Keratinocyte (primary cell): Measurements from ENCODE around the gene NNAT. TPM values are rescaled to one million over a fixed set of nuclear protein-coding genes. Genes with fewer than 3 reads are reported as not detected.

Source experiments
- DNase-seq: peaks from one replicate; pipeline ENCODE4 v3.0.0-alpha.2; 2011; ENCODE audit warnings: low read depth, missing footprints, low spot score
- FAIRE-seq: peaks from 2 replicates; lab custom pipeline; 2011; peaks lifted over from hg19 to GRCh38; lab: Jason Lieb, UNC
- H2AFZ ChIP-seq: 2 replicates; pipeline ENCODE4 v1.6.0; 2012; ENCODE audit warnings: low read length, control low read depth, inconsistent platforms; ENCODE audit not compliant: control insufficient read depth
- H3K27ac ChIP-seq: 2 replicates; pipeline ENCODE4 v1.5.1; 2011; ENCODE audit warnings: low read length; ENCODE audit not compliant: control insufficient read depth, insufficient read depth
- H3K27me3 ChIP-seq: 3 replicates; pipeline ENCODE4 v1.6.0; 2011; ENCODE audit warnings: low read length; ENCODE audit not compliant: control insufficient read depth, insufficient read depth; ENCODE audit errors: extremely low read depth
- H3K36me3 ChIP-seq, 2 experiments: 2 replicates in 1 of 2; 3 replicates in 1 of 2; pipeline ENCODE4 v1.5.1; 2011; ENCODE audit warnings: low read length in 2 of 2, mild to moderate bottlenecking in 1 of 2; ENCODE audit not compliant: control insufficient read depth in 2 of 2, insufficient read depth in 2 of 2; ENCODE audit errors: extremely low read depth in 1 of 2
- H3K4me1 ChIP-seq: 3 replicates; pipeline ENCODE4 v1.5.1; 2011; ENCODE audit warnings: low read length; ENCODE audit not compliant: control insufficient read depth, insufficient read depth; ENCODE audit errors: extremely low read depth
- H3K4me2 ChIP-seq: 3 replicates; pipeline ENCODE4 v1.6.0; 2011; ENCODE audit warnings: low read depth, low read length; ENCODE audit not compliant: control insufficient read depth, insufficient read depth; ENCODE audit errors: extremely low read depth
- H3K4me3 ChIP-seq, 3 experiments: fragments of 200-600 bp in 1 of 3; sonication (generic) in 1 of 3; 2 replicates in 2 of 3; 3 replicates in 1 of 3; pipeline ENCODE4 v1.5.1; 2011 to 2016; ENCODE audit warnings: low read length in 3 of 3, mild to moderate bottlenecking in 3 of 3, control low read depth in 2 of 3, inconsistent platforms in 1 of 3, low read depth in 1 of 3, mixed read lengths in 1 of 3, mixed run types in 1 of 3, moderate library complexity in 1 of 3; ENCODE audit not compliant: control insufficient read depth in 2 of 3, insufficient read depth in 2 of 3; ENCODE audit errors: extremely low read depth in 1 of 3
- H3K79me2 ChIP-seq: 2 replicates; pipeline ENCODE4 v1.6.0; 2012; ENCODE audit warnings: low read length; ENCODE audit not compliant: control insufficient read depth, insufficient read depth
- H3K9ac ChIP-seq: 3 replicates; pipeline ENCODE4 v1.6.0; 2011; ENCODE audit warnings: low read length; ENCODE audit not compliant: control insufficient read depth, insufficient read depth; ENCODE audit errors: extremely low read depth
- H3K9me1 ChIP-seq: 3 replicates; pipeline ENCODE4 v1.6.0; 2011; ENCODE audit warnings: low read length; ENCODE audit not compliant: control insufficient read depth, insufficient read depth; ENCODE audit errors: extremely low read depth
- H3K9me3 ChIP-seq: 2 replicates; pipeline ENCODE4 v1.5.1; 2012; ENCODE audit warnings: low read depth, low read length; ENCODE audit not compliant: control insufficient read depth
- H4K20me1 ChIP-seq: 3 replicates; pipeline ENCODE4 v1.6.0; 2011; ENCODE audit warnings: low read length; ENCODE audit not compliant: control insufficient read depth, insufficient read depth; ENCODE audit errors: extremely low read depth
- CTCF ChIP-seq, 3 experiments: IDR thresholded peaks in 1 of 3; conservative IDR thresholded peaks in 1 of 3; optimal IDR thresholded peaks in 1 of 3; 2 replicates in 2 of 3; 3 replicates in 1 of 3; pipeline versions ENCODE3 to v1.5.1; 2011; ENCODE audit warnings: low read length in 3 of 3, mild to moderate bottlenecking in 3 of 3, moderate library complexity in 2 of 3, control low read depth in 1 of 3, inconsistent platforms in 1 of 3; ENCODE audit not compliant: insufficient read depth in 2 of 3; ENCODE audit errors: extremely low read depth in 1 of 3
- EZH2 ChIP-seq: IDR thresholded peaks from one replicate; pipeline ENCODE4 v1.6.1; 2012; ENCODE audit warnings: inconsistent platforms, mild to moderate bottlenecking, low read length, moderate library complexity
- dilution Hi-C: fragments of 300-500 bp; cut with MboI; formaldehyde crosslinking; loops from one replicate; pipeline ENCODE4 v1.7.0; 2020; ENCODE audit warnings: low sequenced_read_pairs; ENCODE audit not compliant: extremely low pct_ligation_motif_present
- polyA plus RNA-seq, 5 experiments: library from polyadenylated mRNA; depleted of rRNA in 3 of 5; stranded (reverse) in 3 of 5; stranded (forward) in 1 of 5; unstranded in 1 of 5; fragments of >200 nt; gene quantifications; 1 replicate in 1 of 5; 2 replicates in 3 of 5; 3 replicates in 1 of 5; pipeline versions ENCODE4 v1.2.1 to v1.2.3, GENCODE V29; 2011 to 2012; ENCODE audit warnings: missing spikeins in 2 of 5, low read depth in 1 of 5, low replicate concordance in 1 of 5

The NNAT gene
- polyA plus RNA-seq, 1 donor (not counting 4 experiments of a cell fraction or from before 2014, with no cell fraction given): 0.79 TPM

- dilution Hi-C loops: loop anchor here (25.0 kb wide), 1 partner anchor 217 kb away; the partner anchor contains the start of gene GHRH
These were observed 41.8 kb upstream of the NNAT start for GRCh38 chr20:37479266-37479665.

GRCh38 chr20:37479925-37480691 is 40.9 kb upstream of the NNAT start:
- peaks cover 21% of the 10 kb centered on the region for H3K27me3 ChIP-seq
- no peaks in the 10 kb centered on the region for H4K20me1 ChIP-seq
- no peaks in the 10 kb centered on the region for H3K36me3 ChIP-seq
- no peaks in the 10 kb centered on the region for H3K9me3 ChIP-seq
- H3K79me2 ChIP-seq: no peaks in the 10 kb centered on the region
- no peak overlapping the region for H3K27ac ChIP-seq
- H3K9me1 ChIP-seq: no peaks in the 10 kb centered on the region
- H2AFZ ChIP-seq: no peak overlapping the region
- DNase-seq: no peak
- H3K4me3 ChIP-seq: no peak overlapping the region
- no peaks in the 10 kb centered on the region for H3K4me1 ChIP-seq
- TF ChIP-seq EZH2: no peak
- TF ChIP-seq CTCF (optimal IDR thresholded peaks at IDR 0.05 in 1 of 3, IDR thresholded peaks at IDR 0.05 in 1 of 3, conservative IDR thresholded peaks at IDR 0.05 in 1 of 3; ENCODE audit: extremely low read depth in 1 of 3, insufficient read depth in 2 of 3, low read length in 3 of 3): no peak
- no peak overlapping the region for H3K9ac ChIP-seq
- no peak for FAIRE-seq
- dilution Hi-C loops: loop anchor here (25.0 kb wide), 1 partner anchor 218 kb away; the partner anchor contains the start of gene GHRH
- no peak overlapping the region for H3K4me2 ChIP-seq

More at GRCh38 chr20:37479266-37479665, 41.8 kb upstream of the NNAT start:
- Histone ChIP-seq H3K4me3 (no peak overlapping the region), H3K27ac (no peak overlapping the region), H3K4me2 (no peak overlapping the region), H4K20me1 (no peaks in the 10 kb centered on the region), H2AFZ (no peak overlapping the region), H3K4me1 (no peaks in the 10 kb centered on the region), H3K79me2 (no peaks in the 10 kb centered on the region), H3K9me1 (no peaks in the 10 kb centered on the region), H3K27me3 (peaks cover 18% of the 10 kb centered on the region), H3K9ac (no peak overlapping the region), H3K9me3 (no peaks in the 10 kb centered on the region), H3K36me3 (no peaks in the 10 kb centered on the region)
- FAIRE-seq (no peak), DNase-seq (no peak)
- no peak for TF ChIP-seq CTCF (optimal IDR thresholded peaks at IDR 0.05 in 1 of 3, IDR thresholded peaks at IDR 0.05 in 1 of 3, conservative IDR thresholded peaks at IDR 0.05 in 1 of 3; ENCODE audit: extremely low read depth in 1 of 3, insufficient read depth in 2 of 3, low read length in 3 of 3)
- TF ChIP-seq EZH2: no peak
